ENCODE results near the gene LMBRD2.

- no peak for TF ChIP-seq FOXK2 (IDR thresholded peaks at IDR 0.05)
- no peak for TF ChIP-seq FOXM1 (IDR thresholded peaks at IDR 0.05; ENCODE audit: borderline replicate concordance)
- TF ChIP-seq SUZ12 (IDR thresholded peaks at IDR 0.05) = no peak
Observed at GRCh38 chr5:36135988-36136387, 15.7 kb downstream of the LMBRD2 start.
